ENCODE results near the gene PELI1. TPM values are rescaled to one million over a fixed set of nuclear protein-coding genes. Genes with fewer than 3 reads are reported as not detected.
A peak's percentile ranks its signal among the peaks of the same experiment; 100 is the strongest.

Gene PELI1
- polyA plus RNA-seq, 4 donors, result 20.5 to 26.6 (median 23.8) TPM

- H3K27me3 ChIP-seq (ENCODE audit: control insufficient read depth in 3 of 3, insufficient read depth in 3 of 3, low read length in 3 of 3), result no peaks in the 10 kb centered on the region
- 0% methylated on average over 35 to 69 of the region's 69 CpGs for WGBS, 3 donors
- peak overlapping the region; percentile 63 to 100 (median 99) for H3K4me3 ChIP-seq (ENCODE audit: low read depth in 1 of 3, low read length in 3 of 3)
- FAIRE-seq (no peak), DNase-seq (peak; percentile 52 to 64)
- H3K27ac ChIP-seq (ENCODE audit: low read depth in 1 of 3, low read length in 2 of 3), result peak overlapping the region; percentile 97 to 100 (median 99)
- peaks cover 0 to 6% (median 1%) of the 10 kb centered on the region in 3 donors for H3K36me3 ChIP-seq (ENCODE audit: control insufficient read depth in 3 of 3, insufficient read depth in 2 of 3, low read depth in 1 of 3, low read length in 3 of 3)
- no peaks in the 10 kb centered on the region for H3K9me3 ChIP-seq (ENCODE audit: control insufficient read depth in 2 of 2, insufficient read depth in 1 of 2, low read depth in 1 of 2, low read length in 1 of 2)
- peaks cover 2 to 5% (median 3%) of the 10 kb centered on the region in 3 donors for H3K4me1 ChIP-seq (ENCODE audit: control insufficient read depth in 3 of 3, insufficient read depth in 2 of 3, low read depth in 1 of 3, low read length in 2 of 3)
Measured at GRCh38 chr2:64143169-64144056, 807 bp downstream of the PELI1 start.

DNA sequence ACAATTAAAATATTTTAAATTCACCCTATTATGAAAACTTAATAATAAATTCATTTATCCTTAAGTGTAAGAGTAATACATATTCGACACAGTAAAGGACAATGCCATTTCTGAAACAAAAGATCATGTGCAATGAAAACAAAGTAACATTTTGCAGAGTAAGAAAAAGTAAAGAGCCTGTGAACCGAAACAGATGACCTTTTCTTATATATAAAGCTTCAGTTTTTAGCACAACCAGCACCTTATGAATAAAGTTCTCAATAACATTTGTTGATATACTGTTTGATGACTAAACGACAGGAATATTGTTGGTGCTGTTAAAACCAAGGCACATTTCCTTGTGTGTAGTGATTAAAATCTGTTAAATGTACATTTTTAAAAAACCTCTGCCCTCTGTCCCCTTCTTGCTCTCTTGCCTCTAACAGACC is 1.5 kb downstream of the PELI1 start:
- H3K27me3 ChIP-seq (ENCODE audit: control insufficient read depth in 3 of 3, insufficient read depth in 3 of 3, low read length in 3 of 3), result no peaks in the 10 kb centered on the region
- H3K4me3 ChIP-seq (ENCODE audit: low read depth in 1 of 3, low read length in 3 of 3), result peak overlapping the region; percentile 63 to 100 (median 99)
- H3K27ac ChIP-seq (ENCODE audit: low read depth in 1 of 3, low read length in 2 of 3), result peak overlapping the region in 2 of 3 donors; percentile 97 to 100
- H3K9me3 ChIP-seq (ENCODE audit: control insufficient read depth in 2 of 2, insufficient read depth in 1 of 2, low read depth in 1 of 2, low read length in 1 of 2), result no peaks in the 10 kb centered on the region
- DNase-seq (peak in 1 of 2 donors; percentile 46), FAIRE-seq (peak; percentile 80)
- WGBS, 3 donors, result 1 to 4% (median 2%) methylated on average over 3 of the region's 3 CpGs
- H3K36me3 ChIP-seq (ENCODE audit: control insufficient read depth in 3 of 3, insufficient read depth in 2 of 3, low read depth in 1 of 3, low read length in 3 of 3), result peaks cover 0 to 11% (median 1%) of the 10 kb centered on the region in 3 donors
- H3K4me1 ChIP-seq (ENCODE audit: control insufficient read depth in 3 of 3, insufficient read depth in 2 of 3, low read depth in 1 of 3, low read length in 2 of 3), result peaks cover 2 to 5% (median 3%) of the 10 kb centered on the region in 3 donors

DNA sequence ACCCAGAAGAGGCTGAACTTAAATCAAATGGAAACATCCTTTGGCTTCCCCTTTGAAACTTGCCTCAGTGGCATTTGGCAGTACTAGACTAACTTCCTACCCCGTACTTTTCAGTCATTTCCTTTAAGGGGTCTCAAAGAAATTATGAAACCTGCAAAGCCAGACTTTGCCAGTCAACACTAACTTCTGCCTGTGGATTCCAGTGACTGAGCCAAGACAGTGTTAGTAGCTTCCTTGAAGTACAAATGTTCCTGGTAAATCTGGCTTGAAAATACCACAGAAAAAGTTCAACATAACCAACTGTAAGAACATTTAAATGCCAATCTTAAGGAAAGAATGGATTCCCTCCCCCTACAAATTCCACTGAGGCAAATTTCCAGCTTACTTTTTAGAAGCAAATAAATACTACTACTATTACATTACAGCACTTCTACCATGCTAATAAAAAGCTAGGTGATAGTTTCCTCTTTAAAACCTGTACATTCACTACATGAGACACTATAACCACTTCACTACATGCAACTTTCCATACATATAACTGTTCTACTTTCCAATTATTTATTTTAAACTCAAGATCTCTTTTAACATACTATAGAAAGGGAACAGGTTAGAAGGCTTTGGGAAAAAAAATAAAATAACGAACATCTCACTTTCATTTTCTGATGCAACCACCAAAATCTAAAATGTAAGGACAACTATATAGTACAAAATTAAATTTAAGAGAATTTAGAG is 2.4 kb downstream of the PELI1 start:
- no peak for FAIRE-seq
- Histone ChIP-seq H3K27ac (ENCODE audit: low read depth in 1 of 3, low read length in 2 of 3) (peak overlapping the region; percentile 27 to 66 (median 55)), H3K27me3 (ENCODE audit: control insufficient read depth in 3 of 3, insufficient read depth in 3 of 3, low read length in 3 of 3) (no peaks in the 10 kb centered on the region), H3K4me3 (ENCODE audit: low read depth in 1 of 3, low read length in 3 of 3) (peak overlapping the region in 2 of 3 donors; percentile 4 to 38), H3K9me3 (ENCODE audit: control insufficient read depth in 2 of 2, insufficient read depth in 1 of 2, low read depth in 1 of 2, low read length in 1 of 2) (no peaks in the 10 kb centered on the region), H3K36me3 (ENCODE audit: control insufficient read depth in 3 of 3, insufficient read depth in 2 of 3, low read depth in 1 of 3, low read length in 3 of 3) (peaks cover 0 to 11% (median 1%) of the 10 kb centered on the region in 3 donors), H3K4me1 (ENCODE audit: control insufficient read depth in 3 of 3, insufficient read depth in 2 of 3, low read depth in 1 of 3, low read length in 2 of 3) (peaks cover 2 to 5% (median 3%) of the 10 kb centered on the region in 3 donors)
- DNase-seq, result peak; percentile 39 to 51
- WGBS, 3 donors, result 4 to 8% (median 8%) methylated on average over 2 of the region's 2 CpGs

- Histone ChIP-seq H3K9me3 (ENCODE audit: control insufficient read depth in 2 of 2, insufficient read depth in 1 of 2, low read depth in 1 of 2, low read length in 1 of 2) (no peaks in the 10 kb centered on the region), H3K4me3 (ENCODE audit: low read depth in 1 of 3, low read length in 3 of 3) (no peak overlapping the region), H3K27me3 (ENCODE audit: control insufficient read depth in 3 of 3, insufficient read depth in 3 of 3, low read length in 3 of 3) (no peaks in the 10 kb centered on the region), H3K4me1 (ENCODE audit: control insufficient read depth in 3 of 3, insufficient read depth in 2 of 3, low read depth in 1 of 3, low read length in 2 of 3) (peaks cover 2 to 5% (median 3%) of the 10 kb centered on the region in 3 donors), H3K36me3 (ENCODE audit: control insufficient read depth in 3 of 3, insufficient read depth in 2 of 3, low read depth in 1 of 3, low read length in 3 of 3) (peaks cover 0 to 14% (median 1%) of the 10 kb centered on the region in 3 donors), H3K27ac (ENCODE audit: low read depth in 1 of 3, low read length in 2 of 3) (no peak overlapping the region)
- DNase-seq (no peak), FAIRE-seq (no peak)
Measured at GRCh38 chr2:64140665-64141200, 3.5 kb downstream of the PELI1 start.

DNA sequence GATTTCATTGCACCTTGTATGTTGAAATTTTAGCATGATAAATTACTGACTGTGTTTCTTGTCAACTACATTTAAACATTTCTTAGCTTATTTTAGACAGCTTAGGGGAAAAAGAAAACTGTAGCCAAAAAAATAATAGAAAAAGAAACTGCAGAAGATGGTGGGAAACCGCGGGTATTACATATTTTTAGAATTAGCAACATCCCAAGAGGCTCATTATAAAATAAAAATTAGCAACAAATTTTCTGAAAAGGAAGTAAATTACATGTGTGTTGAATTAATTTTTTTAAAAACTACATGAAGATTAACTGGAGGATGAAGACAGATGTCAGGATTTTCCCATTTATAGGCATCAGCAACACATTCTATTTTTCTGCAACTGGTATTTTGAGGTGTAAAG is 4.3 kb downstream of the PELI1 start:
- Histone ChIP-seq H3K36me3 (ENCODE audit: control insufficient read depth in 3 of 3, insufficient read depth in 2 of 3, low read depth in 1 of 3, low read length in 3 of 3) (peaks cover 0 to 14% (median 1%) of the 10 kb centered on the region in 3 donors), H3K27me3 (ENCODE audit: control insufficient read depth in 3 of 3, insufficient read depth in 3 of 3, low read length in 3 of 3) (no peaks in the 10 kb centered on the region), H3K9me3 (ENCODE audit: control insufficient read depth in 2 of 2, insufficient read depth in 1 of 2, low read depth in 1 of 2, low read length in 1 of 2) (no peaks in the 10 kb centered on the region), H3K4me1 (ENCODE audit: control insufficient read depth in 3 of 3, insufficient read depth in 2 of 3, low read depth in 1 of 3, low read length in 2 of 3) (peaks cover 2 to 5% (median 3%) of the 10 kb centered on the region in 3 donors), H3K27ac (ENCODE audit: low read depth in 1 of 3, low read length in 2 of 3) (peak overlapping the region in 1 of 3 donors; percentile 36), H3K4me3 (ENCODE audit: low read depth in 1 of 3, low read length in 3 of 3) (no peak overlapping the region)
- FAIRE-seq (no peak), DNase-seq (no peak)
- WGBS, 3 donors, result 50 to 88% (median 86%) methylated on average over 2 of the region's 2 CpGs

GRCh38 chr2:64137996-64138395 is 6.2 kb downstream of the PELI1 start:
- no peak for DNase-seq
- Histone ChIP-seq H3K36me3 (ENCODE audit: control insufficient read depth in 3 of 3, insufficient read depth in 2 of 3, low read depth in 1 of 3, low read length in 3 of 3) (peaks cover 0 to 14% (median 1%) of the 10 kb centered on the region in 3 donors), H3K4me1 (ENCODE audit: control insufficient read depth in 3 of 3, insufficient read depth in 2 of 3, low read depth in 1 of 3, low read length in 2 of 3) (peaks cover 2 to 5% (median 3%) of the 10 kb centered on the region in 3 donors), H3K27me3 (ENCODE audit: control insufficient read depth in 3 of 3, insufficient read depth in 3 of 3, low read length in 3 of 3) (no peaks in the 10 kb centered on the region), H3K9me3 (ENCODE audit: control insufficient read depth in 2 of 2, insufficient read depth in 1 of 2, low read depth in 1 of 2, low read length in 1 of 2) (no peaks in the 10 kb centered on the region), H3K27ac (ENCODE audit: low read depth in 1 of 3, low read length in 2 of 3) (no peak overlapping the region), H3K4me3 (ENCODE audit: low read depth in 1 of 3, low read length in 3 of 3) (no peak overlapping the region)
- 88 to 94% (median 91%) methylated on average over 3 of the region's 3 CpGs for WGBS, 3 donors
- FAIRE-seq, result no peak

DNA sequence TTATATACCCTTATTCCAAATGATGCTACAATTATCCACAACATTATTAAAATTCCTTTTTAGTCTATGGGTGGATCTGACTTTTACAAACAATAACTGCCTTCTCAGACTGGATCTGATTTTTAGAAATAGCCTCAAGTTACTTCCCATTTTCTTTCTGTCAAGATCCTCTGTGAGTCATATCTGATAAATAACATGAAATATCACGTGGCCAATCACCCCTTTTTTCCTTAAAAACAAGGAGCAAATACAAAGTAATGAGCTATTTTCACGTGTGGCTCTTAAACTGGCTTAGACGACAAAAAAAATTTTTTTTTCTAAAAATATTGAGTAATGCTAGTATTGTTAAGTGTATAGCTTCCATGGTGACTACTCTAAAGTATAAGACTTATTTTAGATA is 6.7 kb downstream of the PELI1 start:
- no peak for DNase-seq
- Histone ChIP-seq H3K36me3 (ENCODE audit: control insufficient read depth in 3 of 3, insufficient read depth in 2 of 3, low read depth in 1 of 3, low read length in 3 of 3) (peaks cover 0 to 14% (median 1%) of the 10 kb centered on the region in 3 donors), H3K9me3 (ENCODE audit: control insufficient read depth in 2 of 2, insufficient read depth in 1 of 2, low read depth in 1 of 2, low read length in 1 of 2) (no peaks in the 10 kb centered on the region), H3K27me3 (ENCODE audit: control insufficient read depth in 3 of 3, insufficient read depth in 3 of 3, low read length in 3 of 3) (no peaks in the 10 kb centered on the region), H3K27ac (ENCODE audit: low read depth in 1 of 3, low read length in 2 of 3) (no peak overlapping the region), H3K4me3 (ENCODE audit: low read depth in 1 of 3, low read length in 3 of 3) (no peak overlapping the region), H3K4me1 (ENCODE audit: control insufficient read depth in 3 of 3, insufficient read depth in 2 of 3, low read depth in 1 of 3, low read length in 2 of 3) (peaks cover 2 to 5% (median 3%) of the 10 kb centered on the region in 3 donors)
- 50 to 63% (median 60%) methylated on average over 3 of the region's 3 CpGs for WGBS, 3 donors
- FAIRE-seq, result no peak

- FAIRE-seq, result no peak
- no peak for DNase-seq
- Histone ChIP-seq H3K27ac (ENCODE audit: low read depth in 1 of 3, low read length in 2 of 3) (no peak overlapping the region), H3K4me3 (ENCODE audit: low read depth in 1 of 3, low read length in 3 of 3) (no peak overlapping the region), H3K9me3 (ENCODE audit: control insufficient read depth in 2 of 2, insufficient read depth in 1 of 2, low read depth in 1 of 2, low read length in 1 of 2) (no peaks in the 10 kb centered on the region), H3K4me1 (ENCODE audit: control insufficient read depth in 3 of 3, insufficient read depth in 2 of 3, low read depth in 1 of 3, low read length in 2 of 3) (peaks cover 0 to 3% (median 3%) of the 10 kb centered on the region in 3 donors), H3K36me3 (ENCODE audit: control insufficient read depth in 3 of 3, insufficient read depth in 2 of 3, low read depth in 1 of 3, low read length in 3 of 3) (peaks cover 0 to 14% (median 0%) of the 10 kb centered on the region in 3 donors), H3K27me3 (ENCODE audit: control insufficient read depth in 3 of 3, insufficient read depth in 3 of 3, low read length in 3 of 3) (no peaks in the 10 kb centered on the region)
- 32 to 47% (median 38%) methylated on average over 1 of the region's 1 CpG for WGBS, 3 donors
Measured at GRCh38 chr2:64135421-64135820, 8.8 kb downstream of the PELI1 start.

All from small intestine (tissue), 7 donors.